Effector CD4-positive, alpha-beta T cell (primary cell): ENCODE data around the gene PELI1.
"Not testable (repeated sequence)": the region's sequence is repeated elsewhere in the genome, so short reads cannot be mapped to it uniquely, and the experiment has no call there.

Source experiments
- DNase-seq: peaks from one replicate; pipeline ENCODE4 v3.0.0-alpha.2; 2020

Gene PELI1

GRCh38 chr2:64080179-64080578, 64.0 kb downstream of the PELI1 start:
- no peak for DNase-seq

GRCh38 chr2:64079688-64080087, 64.5 kb downstream of the PELI1 start:
- DNase-seq: not testable (repeated sequence)

GRCh38 chr2:64076828-64077227, 67.4 kb downstream of the PELI1 start:
- not testable (repeated sequence) for DNase-seq

GRCh38 chr2:64074616-64075015, 69.6 kb downstream of the PELI1 start:
- not testable (repeated sequence) for DNase-seq

- no peak for DNase-seq
Measured at GRCh38 chr2:64067326-64067725, 76.9 kb downstream of the PELI1 start.

GRCh38 chr2:64065516-64065915, 78.7 kb downstream of the PELI1 start:
- DNase-seq: no peak

GRCh38 chr2:64063924-64064331, 80.3 kb downstream of the PELI1 start:
- no peak for DNase-seq

- DNase-seq: no peak
Measured at GRCh38 chr2:64063454-64063853, 80.8 kb downstream of the PELI1 start.

- no peak for DNase-seq
Measured at GRCh38 chr2:64062840-64063239, 81.4 kb downstream of the PELI1 start.

GRCh38 chr2:64059270-64059669, 85.0 kb downstream of the PELI1 start:
- DNase-seq: no peak

- DNase-seq: no peak
Measured at GRCh38 chr2:64056021-64056420, 88.2 kb downstream of the PELI1 start.

- no peak for DNase-seq
Measured at GRCh38 chr2:64054161-64054915, 89.9 kb downstream of the PELI1 start.

GRCh38 chr2:64052463-64053241, 91.6 kb downstream of the PELI1 start:
- no peak for DNase-seq

GRCh38 chr2:64049633-64050220, 94.5 kb downstream of the PELI1 start:
- DNase-seq: peak; percentile 49

- DNase-seq: no peak
Measured at GRCh38 chr2:64045938-64046337, 98.3 kb downstream of the PELI1 start.
